Measurements from ENCODE around the gene LSM3.

LSM3 gene

GRCh38 chr3:14244521-14245247 lies 66.1 kb downstream of the LSM3 start:
- Histone ChIP-seq H2BK5ac (ENCODE audit: low read depth, low read length, poor library complexity, severe bottlenecking) (no peak overlapping the region), H2BK15ac (ENCODE audit: low read depth, poor library complexity, severe bottlenecking) (no peak overlapping the region), H2AFZ (ENCODE audit: low read depth, low read length) (no peak overlapping the region), H3K4me1 (ENCODE audit: control insufficient read depth, insufficient read depth, low read depth, low read length) (peaks cover 4% of the 10 kb centered on the region), H3K14ac (ENCODE audit: low read length in 2 of 2) (no peak overlapping the region), H3K9me3 (ENCODE audit: control insufficient read depth, low read length) (no peaks in the 10 kb centered on the region), H2AK5ac (ENCODE audit: low read length, severe bottlenecking) (no peak overlapping the region), H3K27ac (ENCODE audit: low read length, poor library complexity, severe bottlenecking) (no peak overlapping the region), H3K79me1 (replicated peaks; ENCODE audit: low read length, poor library complexity, severe bottlenecking) (no peaks in the 10 kb centered on the region), H3K23ac (ENCODE audit: low read length in 2 of 2) (no peak overlapping the region), H3K27me3 (ENCODE audit: control insufficient read depth in 1 of 2, insufficient read depth in 1 of 2, low read length in 2 of 2) (peaks cover 0 to 32% of the 10 kb centered on the region in 2 experiments), H2BK120ac (ENCODE audit: low read depth, low read length) (peak overlapping the region; percentile 23), H3K18ac (ENCODE audit: low read depth in 1 of 2, low read length in 2 of 2) (no peak overlapping the region), H3K4me2 (ENCODE audit: low read length, poor library complexity, severe bottlenecking) (no peak overlapping the region), H3K4ac (ENCODE audit: low read depth in 1 of 2, low read length in 2 of 2) (no peak overlapping the region), H4K8ac (ENCODE audit: low read length) (no peak overlapping the region), H3K9ac (ENCODE audit: low read length) (no peak overlapping the region), H3K4me3 (ENCODE audit: insufficient read depth in 1 of 2, low read depth in 1 of 2, low read length in 2 of 2) (no peak overlapping the region), H2BK12ac (ENCODE audit: low read length in 2 of 2) (no peak overlapping the region), H3K36me3 (ENCODE audit: control insufficient read depth in 1 of 2, insufficient read depth in 2 of 2, low read depth in 1 of 2, low read length in 2 of 2) (no peaks in the 10 kb centered on the region), H4K91ac (ENCODE audit: low read length) (no peak overlapping the region)
- DNase-seq: no peak
- 98% methylated on average over 9 of the region's 9 CpGs for WGBS

- Histone ChIP-seq H3K18ac (ENCODE audit: low read depth in 1 of 2, low read length in 2 of 2) (no peak overlapping the region), H3K4me1 (ENCODE audit: control insufficient read depth, insufficient read depth, low read depth, low read length) (peaks cover 4% of the 10 kb centered on the region), H2BK15ac (ENCODE audit: low read depth, poor library complexity, severe bottlenecking) (no peak overlapping the region), H3K23ac (ENCODE audit: low read length in 2 of 2) (no peak overlapping the region), H2BK12ac (ENCODE audit: low read length in 2 of 2) (no peak overlapping the region), H2BK5ac (ENCODE audit: low read depth, low read length, poor library complexity, severe bottlenecking) (no peak overlapping the region), H3K27me3 (ENCODE audit: control insufficient read depth in 1 of 2, insufficient read depth in 1 of 2, low read length in 2 of 2) (peaks cover 0 to 32% of the 10 kb centered on the region in 2 experiments), H3K4me2 (ENCODE audit: low read length, poor library complexity, severe bottlenecking) (no peak overlapping the region), H3K4ac (ENCODE audit: low read depth in 1 of 2, low read length in 2 of 2) (no peak overlapping the region), H2AFZ (ENCODE audit: low read depth, low read length) (no peak overlapping the region), H3K36me3 (ENCODE audit: control insufficient read depth in 1 of 2, insufficient read depth in 2 of 2, low read depth in 1 of 2, low read length in 2 of 2) (no peaks in the 10 kb centered on the region), H3K4me3 (ENCODE audit: insufficient read depth in 1 of 2, low read depth in 1 of 2, low read length in 2 of 2) (no peak overlapping the region), H3K9me3 (ENCODE audit: control insufficient read depth, low read length) (no peaks in the 10 kb centered on the region), H3K14ac (ENCODE audit: low read length in 2 of 2) (no peak overlapping the region), H3K27ac (ENCODE audit: low read length, poor library complexity, severe bottlenecking) (no peak overlapping the region), H3K79me1 (replicated peaks; ENCODE audit: low read length, poor library complexity, severe bottlenecking) (no peaks in the 10 kb centered on the region), H3K9ac (ENCODE audit: low read length) (no peak overlapping the region), H4K91ac (ENCODE audit: low read length) (no peak overlapping the region), H2AK5ac (ENCODE audit: low read length, severe bottlenecking) (no peak overlapping the region), H2BK120ac (ENCODE audit: low read depth, low read length) (peak overlapping the region; percentile 23), H4K8ac (ENCODE audit: low read length) (no peak overlapping the region)
- no peak for DNase-seq
- WGBS: 98% methylated on average over 3 of the region's 6 CpGs
These were observed 66.6 kb downstream of the LSM3 start for GRCh38 chr3:14245248-14245639.

- H3K27ac ChIP-seq (ENCODE audit: low read length, poor library complexity, severe bottlenecking): no peak overlapping the region
- no peaks in the 10 kb centered on the region for H3K9me3 ChIP-seq (ENCODE audit: control insufficient read depth, low read length)
- no peak overlapping the region for H2AFZ ChIP-seq (ENCODE audit: low read depth, low read length)
- H3K36me3 ChIP-seq (ENCODE audit: control insufficient read depth in 1 of 2, insufficient read depth in 2 of 2, low read depth in 1 of 2, low read length in 2 of 2): no peaks in the 10 kb centered on the region
- peak overlapping the region; percentile 0 to 6 for H2BK12ac ChIP-seq (ENCODE audit: low read length in 2 of 2)
- no peak overlapping the region for H4K8ac ChIP-seq (ENCODE audit: low read length)
- no peak overlapping the region for H2BK5ac ChIP-seq (ENCODE audit: low read depth, low read length, poor library complexity, severe bottlenecking)
- no peak overlapping the region for H2BK120ac ChIP-seq (ENCODE audit: low read depth, low read length)
- peak overlapping the region; percentile 60 for H2BK15ac ChIP-seq (ENCODE audit: low read depth, poor library complexity, severe bottlenecking)
- peaks cover 0 to 32% of the 10 kb centered on the region in 2 experiments for H3K27me3 ChIP-seq (ENCODE audit: control insufficient read depth in 1 of 2, insufficient read depth in 1 of 2, low read length in 2 of 2)
- no peak for DNase-seq
- H3K4me3 ChIP-seq (ENCODE audit: insufficient read depth in 1 of 2, low read depth in 1 of 2, low read length in 2 of 2): no peak overlapping the region
- no peak overlapping the region for H2AK5ac ChIP-seq (ENCODE audit: low read length, severe bottlenecking)
- no peaks in the 10 kb centered on the region for H3K79me1 ChIP-seq (replicated peaks; ENCODE audit: low read length, poor library complexity, severe bottlenecking)
- peak overlapping the region; percentile 28 for H4K91ac ChIP-seq (ENCODE audit: low read length)
- H3K14ac ChIP-seq (ENCODE audit: low read length in 2 of 2): no peak overlapping the region
- H3K18ac ChIP-seq (ENCODE audit: low read depth in 1 of 2, low read length in 2 of 2): peak overlapping the region; percentile 58 to 76
- no peak overlapping the region for H3K4me2 ChIP-seq (ENCODE audit: low read length, poor library complexity, severe bottlenecking)
- peaks cover 4% of the 10 kb centered on the region for H3K4me1 ChIP-seq (ENCODE audit: control insufficient read depth, insufficient read depth, low read depth, low read length)
- WGBS: 83% methylated on average over 2 of the region's 3 CpGs
- no peak overlapping the region for H3K4ac ChIP-seq (ENCODE audit: low read depth in 1 of 2, low read length in 2 of 2)
- H3K9ac ChIP-seq (ENCODE audit: low read length): no peak overlapping the region
- no peak overlapping the region for H3K23ac ChIP-seq (ENCODE audit: low read length in 2 of 2)
These were observed 67.2 kb downstream of the LSM3 start for GRCh38 chr3:14245822-14246221.

- no peak overlapping the region for H2BK120ac ChIP-seq (ENCODE audit: low read depth, low read length)
- peaks cover 0 to 32% of the 10 kb centered on the region in 2 experiments for H3K27me3 ChIP-seq (ENCODE audit: control insufficient read depth in 1 of 2, insufficient read depth in 1 of 2, low read length in 2 of 2)
- no peak overlapping the region for H2BK5ac ChIP-seq (ENCODE audit: low read depth, low read length, poor library complexity, severe bottlenecking)
- H2AFZ ChIP-seq (ENCODE audit: low read depth, low read length): no peak overlapping the region
- no peak overlapping the region for H3K4ac ChIP-seq (ENCODE audit: low read depth in 1 of 2, low read length in 2 of 2)
- peak overlapping the region in 1 of 2 experiments; percentile 61 for H3K23ac ChIP-seq (ENCODE audit: low read length in 2 of 2)
- H3K18ac ChIP-seq (ENCODE audit: low read depth in 1 of 2, low read length in 2 of 2): peak overlapping the region; percentile 76 to 81
- H2BK15ac ChIP-seq (ENCODE audit: low read depth, poor library complexity, severe bottlenecking): no peak overlapping the region
- no peak overlapping the region for H3K27ac ChIP-seq (ENCODE audit: low read length, poor library complexity, severe bottlenecking)
- H3K79me1 ChIP-seq (replicated peaks; ENCODE audit: low read length, poor library complexity, severe bottlenecking): no peaks in the 10 kb centered on the region
- peak overlapping the region; percentile 12 for H4K8ac ChIP-seq (ENCODE audit: low read length)
- peak; percentile 51 for DNase-seq
- H3K4me1 ChIP-seq (ENCODE audit: control insufficient read depth, insufficient read depth, low read depth, low read length): peaks cover 4% of the 10 kb centered on the region
- peak overlapping the region; percentile 0 to 6 for H2BK12ac ChIP-seq (ENCODE audit: low read length in 2 of 2)
- WGBS: 47% methylated on average over 5 of the region's 5 CpGs
- H3K36me3 ChIP-seq (ENCODE audit: control insufficient read depth in 1 of 2, insufficient read depth in 2 of 2, low read depth in 1 of 2, low read length in 2 of 2): no peaks in the 10 kb centered on the region
- peak overlapping the region; percentile 28 for H4K91ac ChIP-seq (ENCODE audit: low read length)
- no peak overlapping the region for H3K4me2 ChIP-seq (ENCODE audit: low read length, poor library complexity, severe bottlenecking)
- H3K14ac ChIP-seq (ENCODE audit: low read length in 2 of 2): peak overlapping the region in 1 of 2 experiments; percentile 30
- no peaks in the 10 kb centered on the region for H3K9me3 ChIP-seq (ENCODE audit: control insufficient read depth, low read length)
- H3K9ac ChIP-seq (ENCODE audit: low read length): no peak overlapping the region
- no peak overlapping the region for H3K4me3 ChIP-seq (ENCODE audit: insufficient read depth in 1 of 2, low read depth in 1 of 2, low read length in 2 of 2)
- no peak overlapping the region for H2AK5ac ChIP-seq (ENCODE audit: low read length, severe bottlenecking)
These were observed 67.8 kb downstream of the LSM3 start for GRCh38 chr3:14246414-14246813.
